Measurements from ENCODE around the gene UBQLN4.

DNA sequence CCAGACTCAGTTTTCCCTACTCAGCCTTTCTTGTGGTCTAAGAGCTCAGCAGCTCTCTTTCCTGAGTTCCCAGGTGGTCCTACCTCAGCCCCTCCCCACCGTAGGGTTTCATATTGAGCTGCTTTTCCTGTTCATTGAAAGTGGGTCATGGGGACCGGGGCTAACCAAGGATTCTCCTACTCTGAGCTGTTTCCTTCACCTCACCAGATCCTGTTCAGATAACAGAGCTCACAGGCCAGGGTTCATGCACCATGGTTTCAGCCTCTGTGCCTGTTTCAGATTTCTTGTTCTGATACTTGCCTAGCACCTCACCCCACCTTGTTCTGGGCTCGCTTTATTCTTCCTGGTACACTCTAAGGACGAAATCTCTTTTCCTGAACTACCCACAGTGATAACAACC is 8.5 kb downstream of the UBQLN4 start:
- no peak for TF ChIP-seq EZH2phosphoT487 (conservative IDR thresholded peaks at IDR 0.05; ENCODE audit: low read length)
- TF ChIP-seq, protein P1, sequence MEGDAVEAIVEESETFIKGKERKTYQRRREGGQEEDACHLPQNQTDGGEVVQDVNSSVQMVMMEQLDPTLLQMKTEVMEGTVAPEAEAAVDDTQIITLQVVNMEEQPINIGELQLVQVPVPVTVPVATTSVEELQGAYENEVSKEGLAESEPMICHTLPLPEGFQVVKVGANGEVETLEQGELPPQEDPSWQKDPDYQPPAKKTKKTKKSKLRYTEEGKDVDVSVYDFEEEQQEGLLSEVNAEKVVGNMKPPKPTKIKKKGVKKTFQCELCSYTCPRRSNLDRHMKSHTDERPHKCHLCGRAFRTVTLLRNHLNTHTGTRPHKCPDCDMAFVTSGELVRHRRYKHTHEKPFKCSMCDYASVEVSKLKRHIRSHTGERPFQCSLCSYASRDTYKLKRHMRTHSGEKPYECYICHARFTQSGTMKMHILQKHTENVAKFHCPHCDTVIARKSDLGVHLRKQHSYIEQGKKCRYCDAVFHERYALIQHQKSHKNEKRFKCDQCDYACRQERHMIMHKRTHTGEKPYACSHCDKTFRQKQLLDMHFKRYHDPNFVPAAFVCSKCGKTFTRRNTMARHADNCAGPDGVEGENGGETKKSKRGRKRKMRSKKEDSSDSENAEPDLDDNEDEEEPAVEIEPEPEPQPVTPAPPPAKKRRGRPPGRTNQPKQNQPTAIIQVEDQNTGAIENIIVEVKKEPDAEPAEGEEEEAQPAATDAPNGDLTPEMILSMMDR (IDR thresholded peaks at IDR 0.05; ENCODE audit: insufficient read depth, low read length, poor library complexity, severe bottlenecking): no peak
